NCI-H128 (cell line): ENCODE results near the gene NEDD9.

Source experiments
- DNase-seq: peaks from one replicate; lab custom pipeline; 2025; ENCODE audit not compliant: unreplicated experiment; lab: John Stamatoyannopoulos, UW

The NEDD9 gene

DNA sequence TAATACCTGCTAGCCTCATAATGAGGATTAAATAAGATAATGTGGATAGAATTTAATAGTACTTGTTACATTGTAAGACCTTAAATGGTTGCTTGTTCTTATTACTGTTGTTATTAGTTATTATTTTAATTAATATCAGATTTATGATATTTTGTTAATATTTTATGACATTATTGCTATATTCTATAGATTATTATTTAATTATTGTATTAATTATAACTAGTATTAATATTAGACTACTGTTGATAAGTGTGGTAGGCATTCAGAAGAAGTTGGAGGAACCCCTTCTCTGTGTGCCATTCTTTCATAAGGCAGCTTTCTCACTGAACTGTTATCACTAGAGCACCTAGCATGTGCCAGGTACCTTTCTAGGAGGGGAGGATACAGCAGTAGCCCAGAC is 2.6 kb upstream of the NEDD9 start:
- no peak for DNase-seq

DNA sequence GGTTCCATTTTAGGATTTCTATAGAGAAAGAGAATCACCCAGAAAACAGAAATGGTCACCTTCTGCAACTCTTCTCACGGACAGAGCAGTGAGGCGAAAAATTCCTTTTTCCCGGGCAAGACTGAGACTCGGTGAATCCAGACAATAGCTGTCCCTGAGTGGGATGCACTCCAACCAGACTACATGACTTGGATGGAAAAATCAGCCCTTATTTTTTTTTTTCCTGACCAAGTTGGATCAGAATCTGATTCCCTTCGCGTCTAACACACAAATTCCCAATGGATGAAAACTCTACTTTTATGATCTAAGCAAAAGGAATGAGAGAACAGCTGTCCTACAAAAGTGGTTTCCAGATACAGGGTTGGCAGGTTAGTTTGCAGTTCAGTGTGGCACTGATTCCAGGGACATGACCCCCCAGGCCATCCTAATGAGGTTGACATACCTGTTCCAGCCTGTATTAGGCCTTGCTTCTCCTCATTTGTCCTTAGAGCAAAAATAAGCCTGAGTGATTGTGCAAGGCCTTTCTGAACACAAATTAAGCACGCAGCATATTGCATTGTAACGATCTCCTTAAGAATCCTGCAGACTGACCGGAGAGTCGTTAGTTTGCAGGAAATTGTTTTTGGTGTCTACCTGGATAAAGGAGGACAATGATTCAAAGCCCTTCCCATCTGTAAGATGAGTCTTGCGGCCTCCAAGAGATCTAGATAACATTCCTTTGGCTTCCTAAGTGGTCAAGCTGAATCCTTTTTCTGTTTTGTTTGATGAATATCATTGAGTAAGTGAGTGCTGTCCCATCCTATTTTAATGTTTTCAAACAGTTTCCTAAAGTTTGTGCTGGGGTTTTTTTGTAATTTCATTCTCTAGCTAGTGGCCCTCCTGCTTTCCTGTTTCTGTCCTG is 1.5 kb upstream of the NEDD9 start:
- DNase-seq, result no peak

DNA sequence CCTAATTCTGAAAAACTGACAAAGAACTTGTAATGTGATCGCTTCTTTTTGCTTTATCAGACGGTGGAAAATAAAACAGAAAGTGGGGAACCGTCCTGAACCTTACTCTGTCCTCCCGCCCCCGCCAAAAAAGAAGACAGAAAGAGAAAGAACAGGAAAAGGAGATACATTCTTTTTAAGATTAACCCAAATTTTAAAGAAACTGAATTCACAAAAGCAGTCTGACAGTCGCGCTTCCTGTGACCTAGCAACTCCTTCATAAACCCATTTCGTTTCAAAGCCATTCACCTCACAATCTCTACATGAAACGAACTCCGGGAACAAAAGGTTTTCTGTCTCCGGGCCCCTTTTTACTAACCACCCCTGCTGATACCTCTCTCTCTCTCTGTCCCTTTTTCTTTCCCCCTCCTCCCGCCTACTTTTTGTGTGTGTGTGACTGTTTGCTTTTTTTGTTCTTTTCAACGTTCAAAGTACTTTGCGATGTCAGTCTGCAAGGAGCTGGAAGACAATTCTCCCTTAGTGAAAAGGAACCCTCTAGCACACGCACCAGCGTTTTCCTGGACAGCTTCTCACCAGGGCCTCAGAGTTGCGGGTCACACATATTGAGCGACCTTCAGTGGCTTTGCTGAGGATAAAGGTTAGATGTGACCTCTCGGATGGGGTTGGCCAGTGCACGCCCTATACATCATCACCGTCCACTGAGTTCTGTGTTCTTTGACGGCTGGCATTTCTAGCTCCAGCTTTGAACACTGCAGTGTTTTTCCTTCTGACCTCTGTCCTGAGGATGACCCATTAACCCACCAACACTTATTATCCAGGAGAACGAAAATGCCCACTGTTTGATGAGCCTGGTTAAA is 530 bp upstream of the NEDD9 start:
- DNase-seq, result no peak

DNA sequence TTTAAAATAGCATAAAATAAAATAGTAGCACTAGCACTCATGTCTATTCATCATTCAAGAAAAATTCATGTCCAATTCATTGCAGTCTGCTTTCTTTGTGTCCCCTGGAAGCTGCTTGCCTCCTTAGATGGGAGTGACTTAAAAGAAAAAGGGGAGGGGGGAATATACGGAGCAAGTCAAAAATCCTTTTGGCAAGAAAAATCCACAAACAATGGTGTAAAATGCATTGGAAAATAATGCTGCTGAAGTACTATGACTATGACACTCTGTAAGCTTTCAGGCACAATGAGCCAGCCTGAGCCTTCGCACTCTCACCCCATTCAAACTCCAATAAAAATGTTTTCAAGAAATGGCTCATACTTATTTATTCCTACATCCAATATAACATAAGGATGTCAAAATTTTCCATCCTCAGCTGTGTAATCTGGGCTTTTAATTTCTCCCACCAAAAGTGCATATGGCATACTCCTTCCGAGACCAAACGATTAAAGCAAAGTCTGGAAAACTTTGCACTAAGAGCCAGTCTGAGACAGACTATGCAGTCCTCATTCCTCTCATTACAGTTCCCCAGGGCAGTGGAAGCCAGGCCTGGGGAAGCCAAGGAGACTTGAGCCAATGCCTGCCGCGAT is 790 bp downstream of the NEDD9 start:
- no peak for DNase-seq

DNA sequence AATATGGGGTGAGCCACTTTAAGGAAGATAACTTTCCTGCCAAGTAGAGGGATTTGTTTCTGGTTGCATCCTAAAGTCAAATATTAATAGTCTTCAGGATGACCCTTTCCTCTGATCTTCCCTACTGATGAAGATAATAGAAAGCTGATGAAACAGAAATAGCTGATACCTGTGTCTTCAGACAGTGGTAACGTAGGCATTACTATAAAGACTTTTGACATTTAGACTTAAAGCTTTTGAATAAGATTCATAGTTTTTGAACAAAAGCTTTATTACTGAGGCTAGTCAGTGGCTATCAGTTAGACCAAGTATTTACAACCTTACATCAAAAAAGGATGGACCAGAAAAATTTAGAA is 1.4 kb downstream of the NEDD9 start:
- DNase-seq, result no peak

DNA sequence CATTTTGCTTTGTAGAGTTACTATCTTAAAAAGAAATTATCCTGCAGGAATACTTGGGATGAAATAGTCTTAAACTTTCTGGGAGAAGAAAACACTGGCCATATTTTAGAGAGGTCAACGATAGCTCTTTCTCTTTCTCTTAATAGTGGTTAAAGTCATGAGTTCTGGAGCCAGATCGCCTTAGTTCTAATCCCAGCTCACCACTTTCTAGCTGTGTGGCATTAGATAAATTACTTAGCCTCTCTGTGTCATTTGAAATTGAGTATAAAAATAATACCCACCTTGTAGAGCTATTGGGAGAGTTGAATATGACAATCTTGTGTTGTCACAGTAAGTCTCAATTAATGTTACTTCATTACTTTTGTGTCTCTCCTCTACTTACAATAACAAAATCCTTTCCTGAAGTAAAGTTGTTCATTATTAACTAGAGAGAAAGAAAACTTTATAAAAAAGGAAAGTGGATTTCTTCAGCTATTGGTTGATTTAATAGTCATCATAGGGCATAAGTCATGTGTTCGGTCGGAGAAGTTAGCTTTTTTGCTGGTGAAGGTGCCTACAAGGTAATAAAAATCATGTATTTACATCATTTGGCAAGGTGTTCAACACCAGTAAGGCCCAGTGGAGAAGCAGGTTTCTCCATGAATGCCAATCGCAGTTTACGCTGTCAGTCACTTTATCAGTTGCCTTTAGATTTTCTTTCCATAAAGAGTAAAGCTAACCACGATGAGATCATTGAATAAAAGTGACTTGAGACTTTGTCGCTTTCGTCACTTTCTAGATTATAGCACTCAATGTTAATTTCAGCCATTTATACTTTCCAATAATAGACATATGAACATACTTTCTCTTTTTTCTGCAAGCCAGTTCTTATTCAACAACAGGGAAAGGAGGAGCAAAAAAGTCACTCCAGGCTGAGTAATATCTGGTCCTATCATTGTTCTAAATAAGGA is 2.0 kb downstream of the NEDD9 start:
- DNase-seq, result no peak

DNA sequence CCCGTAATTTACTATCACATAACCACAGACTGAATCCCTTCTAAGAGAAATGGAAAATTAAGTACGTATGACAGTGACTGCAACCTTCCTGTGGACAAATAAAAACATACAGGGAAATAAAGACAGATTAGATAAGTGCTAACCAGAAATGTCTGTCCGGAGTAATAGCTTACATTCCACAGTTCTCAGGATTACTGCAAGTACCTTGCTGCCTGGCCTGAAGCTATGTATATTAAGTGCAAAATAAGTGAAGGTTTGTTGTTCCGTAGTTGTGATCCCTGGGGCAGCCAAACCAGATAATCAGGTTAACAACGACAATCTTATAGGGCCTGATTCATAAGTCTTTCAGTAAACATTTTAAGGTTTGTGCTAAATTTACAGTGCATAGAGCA is 2.8 kb downstream of the NEDD9 start:
- no peak for DNase-seq

DNA sequence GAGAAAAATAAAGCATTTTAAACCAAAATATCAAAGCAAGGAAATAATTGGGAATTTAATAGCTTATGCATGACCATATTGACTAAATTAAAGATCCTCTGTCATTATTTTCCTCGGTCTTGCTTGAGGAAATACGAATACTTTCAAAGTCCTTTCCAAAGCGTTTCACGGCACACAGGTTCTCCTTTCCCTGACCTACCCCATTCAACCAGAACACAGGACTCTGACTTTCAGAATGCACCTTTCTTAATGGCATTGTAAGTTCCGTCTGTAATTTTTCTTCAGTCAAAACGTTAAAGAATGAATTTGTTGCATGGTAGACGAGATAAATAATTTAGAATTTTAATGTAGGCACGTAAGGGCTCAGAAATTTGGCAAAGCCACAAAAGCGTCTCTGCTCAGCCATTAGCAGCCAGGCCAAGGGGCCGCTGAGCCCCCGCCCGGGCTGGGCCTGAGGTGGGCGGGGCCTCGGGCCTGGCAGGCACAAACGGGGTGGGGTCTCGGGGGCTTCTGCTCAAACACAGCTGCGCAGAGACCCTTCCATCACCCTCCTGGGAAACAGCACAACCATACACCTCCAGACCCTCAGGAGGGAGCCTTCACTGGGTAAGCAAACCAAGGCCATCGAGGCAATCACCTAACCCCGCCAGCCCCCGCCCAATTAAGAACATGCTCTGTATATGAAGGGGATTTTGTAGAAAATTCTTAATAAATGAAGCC is 3.4 kb downstream of the NEDD9 start:
- no peak for DNase-seq

DNA sequence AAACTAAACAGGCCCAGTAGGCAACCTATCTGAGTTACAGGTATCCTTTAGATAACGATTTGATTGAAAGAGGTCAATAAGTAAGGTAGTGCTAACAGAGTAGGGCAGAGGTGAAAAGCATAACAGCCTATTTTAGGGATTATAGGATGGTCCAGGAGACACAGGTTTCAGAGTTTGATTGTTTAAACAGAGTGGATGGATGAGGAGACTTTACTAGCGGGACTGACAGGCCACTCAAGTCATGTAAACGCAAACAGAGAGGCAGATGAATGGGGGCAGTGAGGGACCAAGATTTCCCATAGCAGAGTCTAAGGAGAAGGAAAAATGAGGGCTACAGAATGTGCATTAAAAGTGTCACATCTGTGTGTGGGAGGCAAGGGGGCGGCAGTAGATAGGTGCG is 4.8 kb downstream of the NEDD9 start:
- no peak for DNase-seq

DNA sequence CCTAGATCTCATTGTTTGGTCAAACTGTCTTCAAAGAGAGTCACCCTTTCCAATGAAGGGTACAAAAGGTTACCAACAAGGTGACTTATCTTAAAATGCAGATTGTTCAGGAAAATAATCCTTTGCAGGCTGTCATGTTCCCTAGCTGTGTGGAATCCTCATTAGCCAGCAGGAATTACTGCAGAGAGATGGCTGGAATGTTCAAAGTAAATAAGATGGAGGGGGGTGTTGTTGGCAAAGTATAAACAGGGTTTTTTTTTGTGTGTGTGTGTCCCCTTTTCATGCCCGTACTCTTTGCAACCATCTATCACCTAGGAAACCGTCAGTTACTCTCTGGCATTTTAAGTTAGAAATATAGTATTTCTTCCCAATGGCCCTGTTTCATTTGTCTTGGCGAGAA is 6.5 kb downstream of the NEDD9 start:
- no peak for DNase-seq

DNA sequence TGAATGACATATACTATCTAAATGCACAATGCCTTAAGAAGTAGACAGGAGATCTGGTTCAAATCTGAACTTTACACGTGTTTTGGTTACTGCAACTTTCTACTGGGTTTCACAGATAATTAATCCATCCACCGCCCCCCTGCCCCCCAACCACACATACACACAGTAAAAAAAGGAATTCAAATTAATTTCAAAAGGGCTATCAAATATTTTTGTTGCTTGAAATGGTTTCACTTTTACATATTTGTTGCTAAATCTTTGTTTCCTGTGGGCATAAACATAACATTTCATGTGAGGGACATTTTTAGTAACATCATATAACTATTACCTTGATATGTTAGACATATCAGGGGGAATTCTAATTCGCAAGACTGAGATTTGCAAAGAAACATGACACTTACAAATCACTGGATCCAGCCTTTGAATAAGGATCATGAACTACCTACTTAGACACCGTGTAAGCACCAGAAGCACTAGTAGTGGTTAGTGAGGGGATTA is 7.5 kb downstream of the NEDD9 start:
- DNase-seq, result no peak

DNA sequence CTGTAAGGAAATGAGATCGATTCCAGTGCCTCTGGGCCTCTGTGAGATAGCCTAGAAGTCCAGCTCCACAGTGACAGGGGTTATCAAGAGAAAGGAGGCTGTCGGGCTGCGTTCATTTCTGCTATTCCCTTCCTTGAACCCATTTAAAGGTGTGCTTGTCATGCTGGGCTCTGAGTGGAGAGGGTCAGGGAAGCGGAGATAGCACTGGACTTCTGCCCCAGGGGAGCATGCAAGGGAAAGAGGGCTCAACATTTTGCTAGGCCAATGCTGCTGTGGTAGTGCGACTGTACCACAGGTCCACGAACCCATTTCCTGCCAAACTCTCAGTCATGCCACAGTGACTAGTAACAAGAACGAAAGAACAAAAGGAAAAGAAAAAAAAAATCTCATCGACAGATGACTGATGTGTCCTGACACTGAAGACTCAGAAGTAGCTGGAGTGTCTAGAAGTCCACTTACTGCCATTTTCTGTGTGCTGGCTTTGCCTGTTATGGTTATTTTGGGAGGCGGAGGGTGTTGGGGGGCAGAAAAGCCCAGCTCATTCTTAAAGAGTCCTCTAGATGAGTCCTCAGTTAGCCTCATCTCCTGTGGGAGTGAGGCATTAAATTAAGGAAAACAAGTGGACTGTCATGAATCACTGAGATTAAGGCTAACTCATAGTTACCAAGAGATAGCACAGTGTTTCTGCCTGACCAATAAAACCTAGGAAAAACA is 8.1 kb downstream of the NEDD9 start:
- DNase-seq, result no peak

DNA sequence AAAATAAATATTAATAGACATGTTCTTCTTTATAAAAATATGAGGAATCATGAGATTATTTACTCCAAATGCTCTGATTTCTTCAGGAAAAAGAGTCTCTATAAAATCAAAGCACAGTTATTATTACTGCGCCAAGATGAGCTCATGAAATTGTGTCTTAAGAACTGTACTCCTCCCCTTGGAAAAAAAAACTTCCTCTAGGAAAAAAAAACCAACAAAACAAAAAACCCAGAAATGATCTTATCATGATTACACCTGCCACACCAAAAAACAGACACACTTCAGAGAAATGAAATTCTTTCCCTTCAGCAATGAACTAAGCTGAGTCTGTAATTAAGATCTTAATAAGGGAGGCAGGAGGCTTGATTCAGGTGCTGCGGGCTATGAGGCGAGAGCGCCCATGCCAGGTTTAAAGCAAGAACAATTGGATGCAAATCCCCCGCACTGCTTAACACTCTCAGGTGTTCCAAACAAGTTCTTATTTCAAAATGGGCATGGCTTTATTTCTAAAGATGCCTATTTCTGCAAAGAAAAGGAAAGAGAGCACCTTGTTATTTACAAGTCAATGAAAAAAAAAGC is 9.1 kb downstream of the NEDD9 start:
- DNase-seq, result no peak

DNA sequence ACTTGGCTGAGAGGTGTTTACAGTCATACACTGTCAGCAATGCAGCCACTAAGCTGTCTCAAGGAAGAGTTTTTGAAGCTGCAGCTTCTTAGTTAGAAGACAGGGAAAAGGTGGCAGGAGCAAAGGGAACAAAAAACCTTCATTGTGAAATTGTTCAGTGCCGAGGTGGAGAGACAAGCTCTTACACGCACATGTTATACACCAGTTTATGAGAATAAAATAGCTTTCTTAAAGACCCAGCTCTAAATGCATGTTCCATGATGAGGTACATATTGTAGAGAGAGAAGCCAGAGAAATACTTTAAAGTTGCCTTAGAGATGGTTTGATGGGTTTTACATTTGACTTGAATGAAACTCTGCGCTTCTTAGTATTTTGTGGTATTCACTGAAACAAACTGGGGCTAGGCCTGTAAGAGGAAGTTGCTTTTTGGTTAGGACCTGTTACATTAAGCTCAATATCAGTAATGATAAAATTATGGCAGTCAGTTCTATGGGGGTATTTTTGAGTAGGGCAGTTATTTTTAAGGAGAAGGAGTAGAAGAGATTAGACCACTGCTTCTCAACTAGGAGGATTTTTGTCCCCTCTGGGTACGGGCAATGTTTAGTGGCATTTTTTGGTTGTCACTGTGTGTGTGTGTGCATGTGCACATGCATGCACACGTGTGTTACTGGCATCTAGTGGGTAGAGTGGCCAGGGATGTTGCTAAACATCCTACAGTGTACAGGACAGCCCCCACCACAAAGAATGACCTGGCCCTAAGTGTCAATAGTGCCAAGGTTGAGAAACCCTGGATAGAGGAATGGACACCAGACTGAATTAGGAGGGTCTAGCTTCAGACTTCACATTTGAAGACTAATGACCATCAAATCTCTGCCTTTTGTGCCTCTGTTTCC is 9.8 kb downstream of the NEDD9 start:
- no peak for DNase-seq

DNA sequence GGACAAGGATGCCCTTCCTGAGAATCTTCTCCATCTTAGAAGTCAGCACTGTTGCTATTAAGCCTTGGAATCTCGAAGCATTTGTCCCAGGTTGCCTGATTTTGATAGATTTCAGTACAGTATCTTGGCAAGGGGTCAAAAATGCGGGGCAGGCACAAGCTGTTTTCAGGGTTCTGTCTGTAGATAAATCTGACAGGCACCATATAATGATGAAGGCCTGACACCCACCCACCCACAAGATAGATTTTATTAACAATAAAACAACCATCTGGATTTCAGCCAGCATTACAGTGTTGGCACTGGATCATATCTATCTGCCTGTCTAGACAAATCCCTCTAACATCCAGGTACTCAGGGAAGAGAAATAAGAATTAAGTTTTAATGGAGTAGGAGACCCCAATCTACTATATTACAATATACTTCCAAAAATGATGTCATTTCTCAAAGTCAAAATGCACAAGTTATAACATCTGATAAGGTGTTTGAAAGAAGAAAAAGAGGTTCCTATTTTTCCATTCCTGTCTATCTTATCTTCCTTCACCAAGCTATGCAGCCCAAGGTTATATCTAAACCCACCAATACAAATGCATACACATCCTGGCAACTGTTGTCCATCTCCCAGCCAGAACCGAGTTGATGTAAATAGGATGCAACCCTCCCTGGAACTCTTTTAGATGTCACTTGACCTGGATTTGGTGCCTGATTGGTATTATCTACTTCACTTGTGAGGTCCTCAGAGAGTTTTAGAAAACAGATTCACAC is 10.7 kb downstream of the NEDD9 start:
- DNase-seq, result no peak

DNA sequence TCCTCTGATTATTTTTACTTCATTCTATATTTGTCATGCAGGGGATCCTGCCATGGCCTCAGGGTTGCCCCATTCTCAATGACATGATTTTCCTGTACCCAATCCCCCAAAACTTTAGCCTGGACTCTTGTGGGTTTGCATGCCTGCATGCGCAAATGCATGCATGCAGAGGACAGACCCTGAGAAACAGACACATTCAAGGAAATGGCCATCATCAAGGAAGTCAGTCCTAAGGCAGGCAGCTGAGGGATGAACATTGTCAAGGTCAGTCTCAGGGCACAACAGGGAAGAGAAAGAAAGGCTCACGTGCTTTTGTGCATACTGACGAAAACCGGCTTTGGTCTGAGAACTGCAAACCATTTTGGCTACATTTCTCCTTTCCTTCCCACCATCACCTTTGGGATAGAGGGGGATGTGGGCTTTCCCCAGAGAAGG is 13.1 kb downstream of the NEDD9 start:
- no peak for DNase-seq
